DOHH2 (cell line): ENCODE data around the gene TEX264.
"Not testable (repeated sequence)": the region's sequence is repeated elsewhere in the genome, so short reads cannot be mapped to it uniquely, and the experiment has no call there.

ENCODE experiments used
- H3F3A ChIP-seq: fragments of 200-600 bp; sonication (generic), shearing (Covaris generic); 2 replicates; pipeline ENCODE4 v1.6.0; 2016; ENCODE audit warnings: antibody characterized with exemption, mild to moderate bottlenecking; ENCODE audit not compliant: control insufficient read depth, insufficient read depth
- H3K27ac ChIP-seq: fragments of 200-600 bp; sonication (generic); 2 replicates; pipeline ENCODE4 v1.5.1; 2014; ENCODE audit warnings: low read depth, mild to moderate bottlenecking, low read length, moderate library complexity
- H3K27me3 ChIP-seq: fragments of 200-600 bp; sonication (generic); 2 replicates; pipeline ENCODE4 v1.6.1; 2014; ENCODE audit warnings: mild to moderate bottlenecking, low read length, mixed read lengths; ENCODE audit not compliant: control insufficient read depth
- H3K36me3 ChIP-seq: fragments of 200-600 bp; sonication (generic); 2 replicates; pipeline ENCODE4 v1.6.1; 2014; ENCODE audit warnings: mild to moderate bottlenecking, low read length, moderate library complexity, mixed read lengths; ENCODE audit not compliant: control insufficient read depth
- H3K4me1 ChIP-seq: fragments of 200-600 bp; sonication (generic); 2 replicates; pipeline ENCODE4 v1.6.1; 2014; ENCODE audit warnings: mild to moderate bottlenecking, low read length, mixed read lengths; ENCODE audit not compliant: control insufficient read depth
- H3K4me2 ChIP-seq: fragments of 200-600 bp; sonication (generic); 2 replicates; pipeline ENCODE4 v1.6.0; 2014; ENCODE audit warnings: mild to moderate bottlenecking, low read length, moderate library complexity
- H3K4me3 ChIP-seq: fragments of 200-600 bp; sonication (generic); 2 replicates; pipeline ENCODE4 v1.5.1; 2014; ENCODE audit warnings: mild to moderate bottlenecking, low read length, mixed read lengths
- H3K79me2 ChIP-seq: fragments of 200-600 bp; sonication (generic); 2 replicates; pipeline ENCODE4 v1.6.1; 2014; ENCODE audit warnings: mild to moderate bottlenecking, low read length, mixed read lengths; ENCODE audit not compliant: control insufficient read depth
- H3K9me2 ChIP-seq: fragments of 200-600 bp; sonication (generic); replicated peaks from 2 replicates; pipeline ENCODE4 v1.6.1; 2014; ENCODE audit warnings: mild to moderate bottlenecking, low read length, mixed read lengths; ENCODE audit not compliant: control insufficient read depth
- H3K9me3 ChIP-seq: fragments of 200-600 bp; sonication (generic); 2 replicates; pipeline ENCODE4 v1.6.1; 2014; ENCODE audit warnings: antibody characterized with exemption, low read length, mixed read lengths; ENCODE audit not compliant: control insufficient read depth, insufficient read depth
- H4K20me1 ChIP-seq: fragments of 200-600 bp; sonication (generic); 2 replicates; pipeline ENCODE4 v1.6.0; 2014; ENCODE audit warnings: low read depth, mild to moderate bottlenecking, antibody characterized with exemption, low read length, moderate library complexity; ENCODE audit not compliant: control insufficient read depth, insufficient read depth
- EZH2phosphoT487 ChIP-seq: fragments of 200-600 bp; sonication (generic); IDR thresholded peaks from 2 replicates; pipeline ENCODE4 v1.6.1; 2017; ENCODE audit warnings: borderline replicate concordance, mild to moderate bottlenecking, antibody characterized with exemption, low read length, moderate library complexity, mixed read lengths
- TF ChIP-seq, protein P1 (sequence below): fragments of 200-600 bp; sonication (generic); IDR thresholded peaks from one replicate; pipeline ENCODE4 v1.5.1; 2014; ENCODE audit warnings: antibody characterized with exemption, mild to moderate bottlenecking, low read depth, low read length; ENCODE audit not compliant: poor library complexity, severe bottlenecking

TEX264 gene

DNA sequence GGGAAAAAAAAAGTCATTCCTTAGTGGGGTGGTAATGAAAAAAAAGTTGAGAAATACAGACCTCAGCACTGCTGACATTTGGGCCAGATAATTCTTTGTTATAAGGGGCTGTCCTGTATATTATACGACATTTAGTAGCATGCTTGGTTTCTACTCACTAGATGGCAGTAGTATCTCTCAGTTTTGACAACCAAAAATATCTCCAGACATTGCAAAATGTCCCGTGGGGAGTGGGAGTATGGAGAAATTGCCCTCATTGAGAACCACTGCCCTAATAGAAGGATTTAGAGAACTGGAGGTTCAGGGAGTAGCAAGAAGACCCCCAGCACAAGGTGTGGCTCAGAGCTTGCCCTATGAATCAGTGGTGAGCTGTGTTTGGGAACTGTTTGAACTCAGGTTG is 28.6 kb upstream of the TEX264 start:
- H3K4me3 ChIP-seq, result no peak overlapping the region
- H3K36me3 ChIP-seq, result peaks cover 86% of the 10 kb centered on the region
- H4K20me1 ChIP-seq, result no peaks in the 10 kb centered on the region
- no peaks in the 10 kb centered on the region for H3K27me3 ChIP-seq
- H3K4me1 ChIP-seq, result no peaks in the 10 kb centered on the region
- H3K9me3 ChIP-seq, result no peaks in the 10 kb centered on the region
- no peak overlapping the region for H3K27ac ChIP-seq
- no peaks in the 10 kb centered on the region for H3K9me2 ChIP-seq
- TF ChIP-seq, protein P1, sequence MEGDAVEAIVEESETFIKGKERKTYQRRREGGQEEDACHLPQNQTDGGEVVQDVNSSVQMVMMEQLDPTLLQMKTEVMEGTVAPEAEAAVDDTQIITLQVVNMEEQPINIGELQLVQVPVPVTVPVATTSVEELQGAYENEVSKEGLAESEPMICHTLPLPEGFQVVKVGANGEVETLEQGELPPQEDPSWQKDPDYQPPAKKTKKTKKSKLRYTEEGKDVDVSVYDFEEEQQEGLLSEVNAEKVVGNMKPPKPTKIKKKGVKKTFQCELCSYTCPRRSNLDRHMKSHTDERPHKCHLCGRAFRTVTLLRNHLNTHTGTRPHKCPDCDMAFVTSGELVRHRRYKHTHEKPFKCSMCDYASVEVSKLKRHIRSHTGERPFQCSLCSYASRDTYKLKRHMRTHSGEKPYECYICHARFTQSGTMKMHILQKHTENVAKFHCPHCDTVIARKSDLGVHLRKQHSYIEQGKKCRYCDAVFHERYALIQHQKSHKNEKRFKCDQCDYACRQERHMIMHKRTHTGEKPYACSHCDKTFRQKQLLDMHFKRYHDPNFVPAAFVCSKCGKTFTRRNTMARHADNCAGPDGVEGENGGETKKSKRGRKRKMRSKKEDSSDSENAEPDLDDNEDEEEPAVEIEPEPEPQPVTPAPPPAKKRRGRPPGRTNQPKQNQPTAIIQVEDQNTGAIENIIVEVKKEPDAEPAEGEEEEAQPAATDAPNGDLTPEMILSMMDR, result peak; percentile 60
- TF ChIP-seq EZH2phosphoT487, result no peak
- no peaks in the 10 kb centered on the region for H3K79me2 ChIP-seq
- no peak overlapping the region for H3K4me2 ChIP-seq
- no peaks in the 10 kb centered on the region for H3F3A ChIP-seq

DNA sequence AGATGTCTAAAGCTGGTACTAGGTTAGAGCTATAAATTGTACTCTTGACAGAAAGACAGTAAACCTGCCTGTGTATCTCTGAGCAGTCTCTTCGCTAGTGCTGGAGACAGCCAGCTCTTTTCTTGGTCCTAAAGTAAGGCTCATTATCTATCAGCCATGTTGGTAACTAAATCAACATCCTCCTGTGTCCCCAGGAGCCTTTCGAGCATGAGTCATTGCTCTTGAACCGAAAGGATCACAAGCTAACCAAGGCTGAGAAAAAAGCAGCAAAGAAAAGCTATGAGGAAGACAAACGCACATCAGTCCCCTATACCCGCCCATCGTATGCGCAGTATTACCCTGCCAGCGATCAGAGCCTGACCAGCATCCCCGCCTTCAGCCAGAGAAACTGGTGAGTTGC is 25.0 kb upstream of the TEX264 start:
- H3K36me3 ChIP-seq, result peaks cover 59% of the 10 kb centered on the region
- no peaks in the 10 kb centered on the region for H3K9me2 ChIP-seq
- no peaks in the 10 kb centered on the region for H3K27me3 ChIP-seq
- no peak overlapping the region for H3K4me2 ChIP-seq
- H3K27ac ChIP-seq, result no peak overlapping the region
- H3K4me3 ChIP-seq, result no peak overlapping the region
- H3F3A ChIP-seq, result no peaks in the 10 kb centered on the region
- TF ChIP-seq EZH2phosphoT487, result no peak
- TF ChIP-seq, protein P1, result no peak
- no peaks in the 10 kb centered on the region for H4K20me1 ChIP-seq
- H3K79me2 ChIP-seq, result no peaks in the 10 kb centered on the region
- H3K4me1 ChIP-seq, result no peaks in the 10 kb centered on the region
- no peaks in the 10 kb centered on the region for H3K9me3 ChIP-seq

DNA sequence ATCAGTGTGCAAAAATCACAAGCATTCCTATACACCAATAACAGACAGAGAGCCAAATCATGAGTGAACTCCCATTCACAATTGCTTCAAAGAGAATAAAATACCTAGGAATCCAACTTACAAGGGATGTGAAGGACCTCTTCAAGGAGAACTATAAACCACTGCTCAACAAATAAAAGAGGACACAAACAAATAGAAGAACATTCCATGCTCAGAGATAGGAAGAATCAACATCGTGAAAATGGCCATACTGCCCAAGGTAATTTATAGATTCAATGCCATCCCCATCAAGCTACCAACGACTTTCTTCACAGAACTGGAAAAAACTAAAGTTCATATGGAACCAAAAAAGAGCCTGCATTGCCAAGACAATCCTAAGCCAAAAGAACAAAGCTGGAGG is 18.9 kb upstream of the TEX264 start:
- H3K79me2 ChIP-seq, H3F3A ChIP-seq, H3K36me3 ChIP-seq, H3K4me2 ChIP-seq, H3K9me2 ChIP-seq, H3K27ac ChIP-seq, H3K27me3 ChIP-seq, H3K4me1 ChIP-seq, H3K4me3 ChIP-seq, H3K9me3 ChIP-seq, H4K20me1 ChIP-seq: not testable (repeated sequence)

DNA sequence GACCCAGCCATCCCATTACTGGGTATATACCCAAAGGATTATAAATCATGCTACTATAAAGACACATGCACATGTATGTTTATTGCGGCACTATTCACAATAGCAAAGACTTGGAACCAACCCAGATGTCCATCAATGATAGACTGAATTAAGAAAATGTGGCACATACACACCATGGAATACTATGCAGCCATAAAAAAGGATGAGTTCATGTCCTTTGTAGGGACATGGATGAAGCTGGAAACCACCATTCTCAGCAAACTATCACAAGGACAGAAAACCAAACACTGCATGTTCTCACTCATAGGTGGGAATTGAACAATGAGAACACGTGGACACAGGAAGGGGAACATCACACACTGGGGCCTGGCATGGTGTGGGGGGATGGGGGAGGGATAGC is 17.6 kb upstream of the TEX264 start:
- not testable (repeated sequence) for H3K4me1 ChIP-seq, H3K27me3 ChIP-seq, H3K9me2 ChIP-seq, H3K79me2 ChIP-seq, H4K20me1 ChIP-seq, H3K4me3 ChIP-seq, H3K27ac ChIP-seq, H3K9me3 ChIP-seq, H3K4me2 ChIP-seq, H3F3A ChIP-seq
- H3K36me3 ChIP-seq, result peaks cover 11% of the 10 kb centered on the region
